Fibroblast of lung (primary cell): ENCODE measurements around the gene CLEC19A. TPM values are rescaled to one million over a fixed set of nuclear protein-coding genes. Genes with fewer than 3 reads are reported as not detected.

Experiments
- DNase-seq, 2 donors: peaks; one replicate each; pipeline versions ENCODE4 v3.0.0 to v3.0.0-alpha.2; 2010; ENCODE audit warnings: low read depth in 2 of 2
- H2AFZ ChIP-seq: 2 replicates; pipeline ENCODE4 v1.5.1; 2012; ENCODE audit warnings: low read length, control low read depth, inconsistent platforms
- H3K27ac ChIP-seq: 2 replicates; pipeline ENCODE4 v1.5.1; 2011; ENCODE audit warnings: low read length, control low read depth; ENCODE audit not compliant: insufficient read depth
- H3K27me3 ChIP-seq: 2 replicates; pipeline ENCODE4 v1.5.1; 2011; ENCODE audit warnings: mild to moderate bottlenecking, low read length; ENCODE audit not compliant: control insufficient read depth, insufficient read depth
- H3K36me3 ChIP-seq: 2 replicates; pipeline ENCODE4 v1.5.1; 2011; ENCODE audit warnings: low read length; ENCODE audit not compliant: control insufficient read depth, insufficient read depth
- H3K4me1 ChIP-seq: 2 replicates; pipeline ENCODE4 v1.5.1; 2011; ENCODE audit warnings: low read length; ENCODE audit not compliant: control insufficient read depth, insufficient read depth; ENCODE audit errors: extremely low read depth
- H3K4me2 ChIP-seq: 2 replicates; pipeline ENCODE4 v1.5.1; 2011; ENCODE audit warnings: low read length, control low read depth; ENCODE audit not compliant: insufficient read depth; ENCODE audit errors: extremely low read depth
- H3K4me3 ChIP-seq, 4 experiments: fragments of 200-600 bp in 1 of 4; sonication (generic) in 1 of 4; replicated peaks in 1 of 4; 2 replicates each; pipeline ENCODE4 v1.5.1; 2011 to 2016; ENCODE audit warnings: low read length in 4 of 4, low read depth in 3 of 4, mild to moderate bottlenecking in 3 of 4, control low read depth in 2 of 4, inconsistent platforms in 1 of 4, mixed read lengths in 1 of 4; ENCODE audit not compliant: insufficient read depth in 1 of 4; ENCODE audit errors: control extremely low read depth in 1 of 4
- H3K79me2 ChIP-seq: 2 replicates; pipeline ENCODE4 v1.5.1; 2012; ENCODE audit warnings: mild to moderate bottlenecking, low read length, inconsistent platforms; ENCODE audit not compliant: control insufficient read depth, insufficient read depth
- H3K9ac ChIP-seq: 2 replicates; pipeline ENCODE4 v1.5.1; 2011; ENCODE audit warnings: mild to moderate bottlenecking, low read length, control low read depth; ENCODE audit not compliant: insufficient read depth
- H3K9me3 ChIP-seq: 2 replicates; pipeline ENCODE4 v1.5.1; 2012; ENCODE audit warnings: low read depth, low read length; ENCODE audit not compliant: control insufficient read depth, insufficient read depth
- H4K20me1 ChIP-seq: 2 replicates; pipeline ENCODE4 v1.5.1; 2011; ENCODE audit warnings: low read length; ENCODE audit not compliant: control insufficient read depth, insufficient read depth; ENCODE audit errors: extremely low read depth
- CTCF ChIP-seq, 2 donors: IDR thresholded peaks in 1 of 2; conservative IDR thresholded peaks in 1 of 2; 1 replicate in 1 of 2; 2 replicates in 1 of 2; pipeline ENCODE4 v1.5.1; 2011 to 2012; ENCODE audit warnings: low read length in 2 of 2, control low read depth in 1 of 2, inconsistent platforms in 1 of 2, low read depth in 1 of 2, mild to moderate bottlenecking in 1 of 2
- EZH2 ChIP-seq: IDR thresholded peaks from 2 replicates; pipeline ENCODE4 v1.5.1; 2012; ENCODE audit warnings: low read length, control low read depth, mild to moderate bottlenecking; ENCODE audit errors: missing control alignments
- polyA plus RNA-seq, 2 donors: library from polyadenylated mRNA; depleted of rRNA in 1 of 2; stranded (reverse) in 1 of 2; unstranded in 1 of 2; fragments of >200 nt; gene quantifications; 2 replicates each; pipeline ENCODE4 v1.2.1, GENCODE V29; 2011 to 2012; ENCODE audit warnings: missing spikeins in 1 of 2
- total RNA-seq: library from RNA; depleted of rRNA; stranded (reverse); fragments of >200 nt; gene quantifications from 2 replicates; pipeline ENCODE4 v1.2.1, GENCODE V29; 2014

Gene CLEC19A
- total and polyA plus RNA-seq, 2 donors (not counting 1 experiment from before 2014, with no cell fraction given) = not detected

GRCh38 chr16:19330841-19331397 lies 45.4 kb downstream of the CLEC19A start:
- peak; percentile 50 to 74 for DNase-seq
- Histone ChIP-seq H3K9ac (no peak overlapping the region), H2AFZ (no peak overlapping the region)

GRCh38 chr16:19331794-19332193 lies 46.3 kb downstream of the CLEC19A start:
- DNase-seq = no peak
- H3K4me1 ChIP-seq = no peaks in the 10 kb centered on the region
- H3K4me3 ChIP-seq = no peak overlapping the region
- no peak overlapping the region for H3K4me2 ChIP-seq
- no peak overlapping the region for H3K27ac ChIP-seq
- no peaks in the 10 kb centered on the region for H3K27me3 ChIP-seq
- no peaks in the 10 kb centered on the region for H3K9me3 ChIP-seq
- no peaks in the 10 kb centered on the region for H4K20me1 ChIP-seq
- TF ChIP-seq CTCF (conservative IDR thresholded peaks at IDR 0.05 in 1 of 2, IDR thresholded peaks at IDR 0.05 in 1 of 2; ENCODE audit: low read depth in 1 of 2, low read length in 2 of 2) = no peak
- no peak for TF ChIP-seq EZH2
- no peaks in the 10 kb centered on the region for H3K36me3 ChIP-seq
- no peak overlapping the region for H2AFZ ChIP-seq
- no peak overlapping the region for H3K9ac ChIP-seq
- H3K79me2 ChIP-seq = no peaks in the 10 kb centered on the region

More at GRCh38 chr16:19330841-19331397, 45.4 kb downstream of the CLEC19A start:
- H3K27ac ChIP-seq = no peak overlapping the region
- H3K4me3 ChIP-seq = no peak overlapping the region
- H3K79me2 ChIP-seq = no peaks in the 10 kb centered on the region
- H3K9me3 ChIP-seq = no peaks in the 10 kb centered on the region
- no peaks in the 10 kb centered on the region for H3K4me1 ChIP-seq
- no peak for TF ChIP-seq EZH2
- TF ChIP-seq CTCF (conservative IDR thresholded peaks at IDR 0.05 in 1 of 2, IDR thresholded peaks at IDR 0.05 in 1 of 2; ENCODE audit: low read depth in 1 of 2, low read length in 2 of 2) = peak in 1 of 2 donors; percentile 15
- H3K36me3 ChIP-seq = no peaks in the 10 kb centered on the region
- no peaks in the 10 kb centered on the region for H3K27me3 ChIP-seq
- no peak overlapping the region for H3K4me2 ChIP-seq
- H4K20me1 ChIP-seq = no peaks in the 10 kb centered on the region

- Histone ChIP-seq H3K27ac (no peak overlapping the region), H3K9me3 (no peaks in the 10 kb centered on the region), H4K20me1 (no peaks in the 10 kb centered on the region), H3K4me3 (no peak overlapping the region), H3K4me2 (no peak overlapping the region), H3K79me2 (no peaks in the 10 kb centered on the region), H3K27me3 (no peaks in the 10 kb centered on the region), H3K9ac (no peak overlapping the region), H3K36me3 (no peaks in the 10 kb centered on the region), H2AFZ (no peak overlapping the region), H3K4me1 (no peaks in the 10 kb centered on the region)
- no peak for DNase-seq
- TF ChIP-seq EZH2 = no peak
- no peak for TF ChIP-seq CTCF (conservative IDR thresholded peaks at IDR 0.05 in 1 of 2, IDR thresholded peaks at IDR 0.05 in 1 of 2; ENCODE audit: low read depth in 1 of 2, low read length in 2 of 2)
Observed at GRCh38 chr16:19338335-19338734, 52.8 kb downstream of the CLEC19A start.
